Lower lobe of right lung (tissue), 2 donors: ENCODE data around the gene POC1B. TPM values are rescaled to one million over a fixed set of nuclear protein-coding genes. Genes with fewer than 3 reads are reported as not detected.
"Not testable (repeated sequence)": the region's sequence is repeated elsewhere in the genome, so short reads cannot be mapped to it uniquely, and the experiment has no call there.

ENCODE experiments used
- ATAC-seq, 2 donors: fragments of 200-7000 bp; cut with Tn5 transposase; one replicate each; pipeline ENCODE4 v1.9.1; 2020 to 2022; ENCODE audit warnings: mild to moderate bottlenecking in 2 of 2, moderate library complexity in 2 of 2
- DNase-seq: peaks from one replicate; pipeline ENCODE4 v3.0.0-alpha.2; 2020
- H3K27ac ChIP-seq: fragments of 200-600 bp; one replicate; pipeline ENCODE4 v1.8.0; 2022
- H3K27me3 ChIP-seq: fragments of 200-600 bp; one replicate; pipeline ENCODE4 v1.8.0; 2022; ENCODE audit warnings: low read depth
- H3K36me3 ChIP-seq: fragments of 200-600 bp; one replicate; pipeline ENCODE4 v1.8.0; 2022; ENCODE audit warnings: mild to moderate bottlenecking
- H3K4me1 ChIP-seq: fragments of 200-600 bp; one replicate; pipeline ENCODE4 v1.8.0; 2022
- H3K4me3 ChIP-seq: fragments of 200-600 bp; one replicate; pipeline ENCODE4 v1.8.0; 2022; ENCODE audit warnings: mild to moderate bottlenecking
- H3K9me3 ChIP-seq: fragments of 200-600 bp; one replicate; pipeline ENCODE4 v1.8.0; 2022
- CTCF ChIP-seq: fragments of 200-600 bp; IDR thresholded peaks from one replicate; pipeline ENCODE4 v1.8.0; 2022; ENCODE audit warnings: antibody characterized with exemption, mild to moderate bottlenecking
- intact Hi-C: fragments of 100-400 bp; cut with DNase I; formaldehyde crosslinking; loops from one replicate; pipeline ENCODE4 v1.11.0; 2022
- total RNA-seq: library from RNA; stranded (reverse); fragmentation: NEBNext Ultra II Directional; extraction: Animal tissue kit (Norgen Biotek cat#: 25700); gene quantifications from one replicate; pipeline ENCODE4 v1.2.1, GENCODE V29; 2021
- donor health status: DM: no; HTN: yes; CAD: no; lungs with severe emphysema.

The POC1B gene
- total RNA-seq, 1 donor from 2014 or later = 15.5 TPM

GRCh38 chr12:89461190-89461589 lies 64.7 kb downstream of the POC1B start:
- H3K4me1 ChIP-seq = peaks cover 17% of the 10 kb centered on the region
- peak overlapping the region; percentile 44 for H3K27ac ChIP-seq
- DNase-seq = no peak
- H3K36me3 ChIP-seq = no peaks in the 10 kb centered on the region
- H3K27me3 ChIP-seq = no peaks in the 10 kb centered on the region
- ATAC-seq = peak; percentile 35 to 43
- no peak for TF ChIP-seq CTCF
- H3K4me3 ChIP-seq = peak overlapping the region; percentile 19
- H3K9me3 ChIP-seq = no peaks in the 10 kb centered on the region
- intact Hi-C loops = loop anchor here (10.0 kb wide), 1 partner anchor 416 kb away; no protein-coding TSS in a partner anchor

DNA sequence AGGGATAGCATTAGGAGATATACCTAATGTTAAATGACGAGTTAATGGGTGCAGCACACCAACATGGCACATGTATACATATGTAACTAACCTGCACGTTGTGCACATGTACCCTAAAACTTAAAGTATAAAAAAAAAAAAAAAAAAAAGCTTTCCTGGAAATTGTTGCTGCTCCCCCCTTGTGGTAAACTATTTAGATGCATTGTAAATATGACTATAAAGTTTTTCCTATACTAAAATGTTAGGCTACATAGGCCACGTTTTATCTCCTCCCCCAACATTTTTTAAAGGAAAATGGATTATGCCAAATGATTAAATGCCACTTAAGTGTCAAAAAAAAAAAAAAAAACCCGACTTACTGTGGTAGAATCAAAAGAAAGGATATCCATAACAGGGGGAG lies 66.6 kb downstream of the POC1B start:
- not testable (repeated sequence) for H3K36me3 ChIP-seq, ATAC-seq, DNase-seq, H3K27me3 ChIP-seq, H3K9me3 ChIP-seq, H3K27ac ChIP-seq, H3K4me3 ChIP-seq
- TF ChIP-seq CTCF = peak; percentile 36
- intact Hi-C loops = loop anchor here (10.0 kb wide), 1 partner anchor 64 kb away; no protein-coding TSS in a partner anchor
- peaks cover 20% of the 10 kb centered on the region for H3K4me1 ChIP-seq

DNA sequence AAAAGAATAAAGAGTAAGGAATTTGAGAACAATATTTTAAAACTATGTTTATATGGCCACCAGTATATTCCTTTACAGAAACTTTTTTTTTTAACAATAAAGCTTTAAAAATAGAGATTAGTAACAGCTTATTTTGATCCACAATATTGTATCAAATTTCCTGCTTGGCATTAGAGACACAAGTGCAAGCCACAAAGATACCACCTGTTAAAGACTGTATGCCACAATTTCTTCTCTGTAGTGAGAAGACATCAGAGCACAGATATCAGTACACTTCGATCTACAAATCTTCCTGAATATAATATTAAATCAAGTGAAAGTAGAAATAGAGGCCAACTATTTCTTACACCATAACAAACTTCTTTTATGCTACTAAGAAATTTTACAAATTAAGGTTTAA lies 69.3 kb downstream of the POC1B start:
- no peak for ATAC-seq
- intact Hi-C loops = loop anchor here (10.0 kb wide), 1 partner anchor 62 kb away; no protein-coding TSS in a partner anchor
- no peak for TF ChIP-seq CTCF

DNA sequence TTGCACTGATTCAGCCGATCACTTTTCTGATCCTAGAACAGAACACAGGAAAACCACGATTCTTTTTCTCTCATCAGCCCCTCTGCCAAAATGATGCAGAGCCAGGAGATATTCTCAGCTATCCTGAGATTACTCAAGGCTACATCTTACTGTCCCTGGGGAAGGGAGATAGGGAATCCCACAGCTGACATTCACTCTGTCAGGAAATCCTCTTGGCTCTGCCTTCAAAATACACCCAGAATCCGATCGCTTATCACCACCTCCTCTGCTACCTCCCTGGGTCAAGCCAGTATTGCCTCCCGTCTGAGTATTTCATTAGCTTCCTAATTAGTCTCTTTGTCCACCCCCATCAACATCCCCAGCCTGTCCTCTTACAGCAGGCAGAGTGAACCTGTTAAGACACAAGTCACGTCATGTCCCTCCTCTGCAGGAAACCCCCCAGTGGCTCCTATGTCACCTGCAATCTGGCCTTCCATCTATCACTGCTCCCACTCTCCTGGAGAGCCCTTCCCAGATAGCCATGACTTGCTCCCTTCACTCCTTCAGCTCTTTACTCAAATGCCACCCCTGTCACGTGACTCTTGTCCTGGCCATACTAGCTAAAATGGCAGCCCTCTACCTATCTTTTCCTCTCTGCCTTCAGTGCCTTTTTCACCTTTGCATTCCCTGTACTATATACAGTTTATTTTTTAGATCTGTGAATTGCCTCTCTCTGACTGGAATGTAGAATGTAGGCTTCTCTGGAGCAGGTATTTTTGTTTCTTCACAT lies 71.6 kb downstream of the POC1B start:
- TF ChIP-seq CTCF = no peak
- Histone ChIP-seq H3K9me3 (no peaks in the 10 kb centered on the region), H3K4me3 (no peak overlapping the region), H3K27me3 (no peaks in the 10 kb centered on the region), H3K4me1 (peaks cover 40% of the 10 kb centered on the region), H3K36me3 (no peaks in the 10 kb centered on the region), H3K27ac (peak overlapping the region; percentile 83)
- peak; percentile 31 to 40 for ATAC-seq
- intact Hi-C loops = loop anchor here (10.0 kb wide), 1 partner anchor 59 kb away; no protein-coding TSS in a partner anchor
- DNase-seq = no peak

More for the DNA sequence above, 69.3 kb downstream of the POC1B start:
- Histone ChIP-seq H3K4me3 (no peak overlapping the region), H3K4me1 (peaks cover 39% of the 10 kb centered on the region), H3K27ac (no peak overlapping the region), H3K27me3 (no peaks in the 10 kb centered on the region), H3K9me3 (no peaks in the 10 kb centered on the region), H3K36me3 (no peaks in the 10 kb centered on the region)
- no peak for DNase-seq

- Histone ChIP-seq H3K27ac (peak overlapping the region; percentile 83), H3K36me3 (no peaks in the 10 kb centered on the region), H3K9me3 (no peaks in the 10 kb centered on the region), H3K4me1 (peaks cover 40% of the 10 kb centered on the region), H3K4me3 (no peak overlapping the region), H3K27me3 (no peaks in the 10 kb centered on the region)
- no peak for TF ChIP-seq CTCF
- DNase-seq (no peak), ATAC-seq (peak; percentile 87 to 91)
- intact Hi-C loops = loop anchor here (10.0 kb wide), 1 partner anchor 59 kb away; no protein-coding TSS in a partner anchor
Measured at GRCh38 chr12:89453121-89453978, 72.5 kb downstream of the POC1B start.
